ENCODE results near the gene FBXO31. TPM values are rescaled to one million over a fixed set of nuclear protein-coding genes. Genes with fewer than 3 reads are reported as not detected.

The FBXO31 gene
- total and polyA plus RNA-seq, 2 donors from 2014 or later, result 12.5 to 34.9 TPM

- Histone ChIP-seq H3K4me1 (ENCODE audit: control insufficient read depth in 2 of 3, insufficient read depth in 2 of 3, low read depth in 1 of 3, low read length in 3 of 3) (no peaks in the 10 kb centered on the region), H3K4me3 (ENCODE audit: low read length in 3 of 3) (no peak overlapping the region), H3K9ac (ENCODE audit: low read length in 3 of 3) (no peak overlapping the region), H3K27me3 (ENCODE audit: control insufficient read depth, insufficient read depth, low read length) (no peaks in the 10 kb centered on the region), H3K27ac (ENCODE audit: low read depth in 2 of 2, low read length in 2 of 2) (no peak overlapping the region), H3K36me3 (ENCODE audit: control insufficient read depth in 2 of 3, insufficient read depth in 3 of 3, low read length in 3 of 3) (peaks cover 0 to 29% (median 15%) of the 10 kb centered on the region in 3 donors), H3K9me3 (ENCODE audit: control insufficient read depth in 2 of 3, insufficient read depth in 1 of 3, low read length in 3 of 3) (no peaks in the 10 kb centered on the region)
- DNase-seq (peak in 1 of 5 donors; percentile 58), FAIRE-seq (no peak)
- intact Hi-C loops (cut with DNase I), result no loop called here
- TF ChIP-seq CTCF (IDR thresholded peaks at IDR 0.05; ENCODE audit: borderline replicate concordance, extremely low read depth, insufficient read depth), result no peak
These were observed 51.4 kb downstream of the FBXO31 start for GRCh38 chr16:87332150-87332549.

DNA sequence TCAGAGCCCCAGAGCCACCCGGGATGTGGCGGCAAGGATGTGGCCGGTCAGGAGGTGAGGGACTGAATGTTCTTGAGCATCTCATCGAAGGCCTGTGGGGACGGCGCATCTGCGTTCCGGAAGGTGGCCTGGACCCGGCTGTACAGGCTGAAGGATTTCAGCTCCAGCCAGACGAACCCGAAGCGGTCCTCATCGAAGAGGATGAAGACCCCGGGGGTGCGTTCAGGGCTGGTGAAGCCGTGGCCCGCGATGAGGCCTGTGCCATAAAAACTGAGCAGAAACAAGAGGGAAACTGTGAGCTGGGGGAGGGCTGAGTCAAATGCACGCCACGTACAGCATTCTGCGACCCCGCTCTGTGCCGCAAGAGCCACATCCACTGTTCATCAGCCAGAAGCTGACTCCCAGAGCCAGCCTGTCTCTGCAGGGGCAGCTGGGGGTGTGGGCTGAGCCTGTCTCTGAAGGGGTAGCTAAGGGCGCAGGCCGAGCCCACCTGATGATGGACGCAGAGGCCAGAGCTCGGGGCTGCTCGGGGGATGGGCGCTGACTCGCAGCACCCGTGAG is 52.3 kb downstream of the FBXO31 start:
- Histone ChIP-seq H3K36me3 (ENCODE audit: control insufficient read depth in 2 of 3, insufficient read depth in 3 of 3, low read length in 3 of 3) (peaks cover 0 to 29% (median 15%) of the 10 kb centered on the region in 3 donors), H3K27me3 (ENCODE audit: control insufficient read depth, insufficient read depth, low read length) (no peaks in the 10 kb centered on the region), H3K9ac (ENCODE audit: low read length in 3 of 3) (no peak overlapping the region), H3K9me3 (ENCODE audit: control insufficient read depth in 2 of 3, insufficient read depth in 1 of 3, low read length in 3 of 3) (no peaks in the 10 kb centered on the region), H3K4me1 (ENCODE audit: control insufficient read depth in 2 of 3, insufficient read depth in 2 of 3, low read depth in 1 of 3, low read length in 3 of 3) (no peaks in the 10 kb centered on the region), H3K27ac (ENCODE audit: low read depth in 2 of 2, low read length in 2 of 2) (no peak overlapping the region), H3K4me3 (ENCODE audit: low read length in 3 of 3) (no peak overlapping the region)
- DNase-seq (peak in 1 of 5 donors; percentile 77), FAIRE-seq (no peak)
- intact Hi-C loops (cut with DNase I), result no loop called here
- TF ChIP-seq CTCF (IDR thresholded peaks at IDR 0.05; ENCODE audit: borderline replicate concordance, extremely low read depth, insufficient read depth), result no peak

DNA sequence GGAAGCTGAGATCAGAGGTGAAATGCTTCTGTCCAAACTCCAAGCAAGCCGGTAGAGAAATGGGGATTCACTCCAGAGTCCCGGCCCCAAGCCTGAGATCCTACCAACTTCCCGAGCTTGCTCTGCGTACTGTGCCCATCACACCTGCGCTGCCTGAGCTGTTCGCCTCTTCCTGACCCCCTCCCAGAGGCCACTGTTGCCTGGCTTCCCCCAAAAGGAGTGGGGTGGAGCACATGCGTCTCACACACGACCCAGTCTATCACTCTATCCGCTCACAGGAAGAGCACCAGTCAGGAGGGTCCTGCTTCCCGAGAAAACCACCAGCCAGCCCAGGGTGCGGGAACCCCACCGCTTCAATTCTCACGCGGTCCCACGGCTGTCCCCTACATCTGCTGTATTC is 52.9 kb downstream of the FBXO31 start:
- Histone ChIP-seq H3K9ac (ENCODE audit: low read length in 3 of 3) (no peak overlapping the region), H3K4me3 (ENCODE audit: low read length in 3 of 3) (no peak overlapping the region), H3K9me3 (ENCODE audit: control insufficient read depth in 2 of 3, insufficient read depth in 1 of 3, low read length in 3 of 3) (no peaks in the 10 kb centered on the region), H3K27me3 (ENCODE audit: control insufficient read depth, insufficient read depth, low read length) (no peaks in the 10 kb centered on the region), H3K27ac (ENCODE audit: low read depth in 2 of 2, low read length in 2 of 2) (no peak overlapping the region), H3K36me3 (ENCODE audit: control insufficient read depth in 2 of 3, insufficient read depth in 3 of 3, low read length in 3 of 3) (peaks cover 0 to 29% (median 12%) of the 10 kb centered on the region in 3 donors), H3K4me1 (ENCODE audit: control insufficient read depth in 2 of 3, insufficient read depth in 2 of 3, low read depth in 1 of 3, low read length in 3 of 3) (no peaks in the 10 kb centered on the region)
- FAIRE-seq (no peak), DNase-seq (peak in 1 of 5 donors; percentile 43)
- intact Hi-C loops (cut with DNase I), result no loop called here
- no peak for TF ChIP-seq CTCF (IDR thresholded peaks at IDR 0.05; ENCODE audit: borderline replicate concordance, extremely low read depth, insufficient read depth)

- H3K36me3 ChIP-seq (ENCODE audit: control insufficient read depth in 2 of 3, insufficient read depth in 3 of 3, low read length in 3 of 3), result peaks cover 0 to 29% (median 12%) of the 10 kb centered on the region in 3 donors
- no peak overlapping the region for H3K4me3 ChIP-seq (ENCODE audit: low read length in 3 of 3)
- H3K4me1 ChIP-seq (ENCODE audit: control insufficient read depth in 2 of 3, insufficient read depth in 2 of 3, low read depth in 1 of 3, low read length in 3 of 3), result no peaks in the 10 kb centered on the region
- no peaks in the 10 kb centered on the region for H3K9me3 ChIP-seq (ENCODE audit: control insufficient read depth in 2 of 3, insufficient read depth in 1 of 3, low read length in 3 of 3)
- FAIRE-seq (no peak), DNase-seq (peak in 1 of 5 donors; percentile 45)
- H3K27ac ChIP-seq (ENCODE audit: low read depth in 2 of 2, low read length in 2 of 2), result no peak overlapping the region
- no peak overlapping the region for H3K9ac ChIP-seq (ENCODE audit: low read length in 3 of 3)
- no peak for TF ChIP-seq CTCF (IDR thresholded peaks at IDR 0.05; ENCODE audit: borderline replicate concordance, extremely low read depth, insufficient read depth)
- intact Hi-C loops (cut with DNase I), result no loop called here
- H3K27me3 ChIP-seq (ENCODE audit: control insufficient read depth, insufficient read depth, low read length), result no peaks in the 10 kb centered on the region
These were observed 53.3 kb downstream of the FBXO31 start for GRCh38 chr16:87330257-87330624.

Measured in kidney (tissue), 14 donors.